Activated CD4-positive, alpha-beta T cell treated with anti-CD3 and anti-CD28 coated beads, Interleukin-2, amount 10 ng/mL, durations not matched to agents 24 days and 14 days (primary cell): ENCODE measurements around the gene KRT6C. TPM values are rescaled to one million over a fixed set of nuclear protein-coding genes. Genes with fewer than 3 reads are reported as not detected.

Experiments used
- DNase-seq: peaks from one replicate; pipeline ENCODE4 v3.0.0; 2022
- H3K27ac Mint-ChIP-seq: one replicate; pipeline ENCODE4 v1.8.0; 2022; ENCODE audit warnings: mild to moderate bottlenecking, mixed read lengths
- H3K27me3 Mint-ChIP-seq: one replicate; pipeline ENCODE4 v1.8.0; 2022; ENCODE audit warnings: mixed read lengths
- H3K36me3 Mint-ChIP-seq: one replicate; pipeline ENCODE4 v1.8.0; 2022; ENCODE audit warnings: low read depth, mild to moderate bottlenecking, mixed read lengths
- H3K4me1 Mint-ChIP-seq: one replicate; pipeline ENCODE4 v1.8.0; 2021; ENCODE audit warnings: mixed read lengths
- H3K4me3 Mint-ChIP-seq: one replicate; pipeline ENCODE4 v1.8.0; 2022; ENCODE audit warnings: mild to moderate bottlenecking, moderate library complexity, mixed read lengths
- H3K9me3 Mint-ChIP-seq: one replicate; pipeline ENCODE4 v1.8.0; 2021; ENCODE audit warnings: mixed read lengths
- intact Hi-C: fragments of 100-400 bp; cut with micrococcal nuclease; formaldehyde crosslinking; loops from one replicate; pipeline ENCODE4 v1.15.1; 2023
- total RNA-seq: library from RNA; stranded (reverse); gene quantifications from 2 replicates; pipeline ENCODE4 v1.2.3, GENCODE V29; 2022

Gene KRT6C
- total RNA-seq, 1 donor from 2014 or later: not detected

- Mint-ChIP-seq H3K36me3 (no peaks in the 10 kb centered on the region), H3K27me3 (peaks cover 15% of the 10 kb centered on the region), H3K27ac (no peak overlapping the region), H3K4me1 (no peaks in the 10 kb centered on the region), H3K4me3 (no peak overlapping the region), H3K9me3 (no peaks in the 10 kb centered on the region)
- no peak for DNase-seq
- intact Hi-C loops: no loop called here
These were observed 45.5 kb downstream of the KRT6C start for GRCh38 chr12:52428121-52428520.

DNA sequence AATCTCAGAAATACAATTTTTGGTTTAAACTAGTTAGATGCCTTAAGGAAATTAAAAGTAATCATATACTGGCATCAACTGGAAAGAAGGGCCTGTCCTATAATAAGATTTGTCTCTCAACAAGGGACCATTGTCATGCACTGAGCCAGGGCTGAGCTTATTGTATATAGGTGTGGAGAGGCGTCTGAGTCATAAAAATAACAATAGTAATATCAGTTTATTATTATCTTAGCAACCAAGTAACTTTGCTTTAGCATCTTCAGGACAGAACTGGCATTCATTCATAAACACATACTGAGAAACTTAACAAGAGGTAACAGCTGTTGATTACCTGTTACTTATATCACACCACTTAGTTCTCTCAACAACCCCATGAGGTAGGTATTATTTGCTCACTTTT is 46.5 kb downstream of the KRT6C start:
- Mint-ChIP-seq H3K27me3 (peaks cover 12% of the 10 kb centered on the region), H3K4me1 (no peaks in the 10 kb centered on the region), H3K9me3 (no peaks in the 10 kb centered on the region), H3K36me3 (no peaks in the 10 kb centered on the region), H3K4me3 (no peak overlapping the region), H3K27ac (no peak overlapping the region)
- no peak for DNase-seq
- intact Hi-C loops: no loop called here

GRCh38 chr12:52426034-52426433 is 47.6 kb downstream of the KRT6C start:
- Mint-ChIP-seq H3K36me3 (no peaks in the 10 kb centered on the region), H3K27ac (no peak overlapping the region), H3K4me1 (no peaks in the 10 kb centered on the region), H3K9me3 (no peaks in the 10 kb centered on the region), H3K4me3 (no peak overlapping the region), H3K27me3 (peaks cover 12% of the 10 kb centered on the region)
- intact Hi-C loops: no loop called here
- DNase-seq: no peak

DNA sequence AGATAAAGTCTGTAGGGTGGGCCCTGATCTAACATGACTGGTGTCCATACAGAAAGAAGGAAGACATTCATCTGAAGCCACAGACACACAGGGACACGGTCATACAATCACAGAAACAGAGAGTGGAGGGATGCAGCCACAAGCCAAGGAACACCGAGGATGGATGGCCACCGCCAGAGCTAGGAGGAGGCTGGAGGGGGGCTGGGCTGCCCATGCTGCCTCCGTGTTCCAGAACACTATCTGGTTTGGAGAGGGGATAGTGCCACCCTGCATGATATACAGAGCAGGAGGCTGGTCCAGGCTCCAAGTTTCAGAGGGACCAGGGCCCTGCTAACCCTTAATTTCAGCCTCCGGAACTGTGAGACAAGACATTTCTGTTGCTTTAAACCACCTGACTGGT is 48.1 kb downstream of the KRT6C start:
- no peaks in the 10 kb centered on the region for H3K4me1 Mint-ChIP-seq
- no peak overlapping the region for H3K4me3 Mint-ChIP-seq
- no peaks in the 10 kb centered on the region for H3K9me3 Mint-ChIP-seq
- DNase-seq: no peak
- H3K36me3 Mint-ChIP-seq: no peaks in the 10 kb centered on the region
- H3K27ac Mint-ChIP-seq: no peak overlapping the region
- peaks cover 12% of the 10 kb centered on the region for H3K27me3 Mint-ChIP-seq
- intact Hi-C loops: no loop called here

- H3K27ac Mint-ChIP-seq: no peak overlapping the region
- DNase-seq: no peak
- H3K4me1 Mint-ChIP-seq: no peaks in the 10 kb centered on the region
- intact Hi-C loops: no loop called here
- H3K27me3 Mint-ChIP-seq: peaks cover 7% of the 10 kb centered on the region
- H3K36me3 Mint-ChIP-seq: no peaks in the 10 kb centered on the region
- no peak overlapping the region for H3K4me3 Mint-ChIP-seq
- no peaks in the 10 kb centered on the region for H3K9me3 Mint-ChIP-seq
These were observed 49.7 kb downstream of the KRT6C start for GRCh38 chr12:52423661-52424500.

- peaks cover 3% of the 10 kb centered on the region for H3K27me3 Mint-ChIP-seq
- no peak for DNase-seq
- H3K4me1 Mint-ChIP-seq: no peaks in the 10 kb centered on the region
- no peak overlapping the region for H3K4me3 Mint-ChIP-seq
- no peaks in the 10 kb centered on the region for H3K9me3 Mint-ChIP-seq
- no peak overlapping the region for H3K27ac Mint-ChIP-seq
- intact Hi-C loops: no loop called here
- no peaks in the 10 kb centered on the region for H3K36me3 Mint-ChIP-seq
These were observed 50.6 kb downstream of the KRT6C start for GRCh38 chr12:52423035-52423434.

GRCh38 chr12:52419656-52420055 is 53.9 kb downstream of the KRT6C start:
- intact Hi-C loops: no loop called here
- no peaks in the 10 kb centered on the region for H3K4me1 Mint-ChIP-seq
- no peaks in the 10 kb centered on the region for H3K36me3 Mint-ChIP-seq
- no peaks in the 10 kb centered on the region for H3K9me3 Mint-ChIP-seq
- H3K27ac Mint-ChIP-seq: no peak overlapping the region
- DNase-seq: no peak
- no peak overlapping the region for H3K4me3 Mint-ChIP-seq
- H3K27me3 Mint-ChIP-seq: no peaks in the 10 kb centered on the region

GRCh38 chr12:52418576-52419110 is 55.0 kb downstream of the KRT6C start:
- H3K27me3 Mint-ChIP-seq: no peaks in the 10 kb centered on the region
- no peak overlapping the region for H3K27ac Mint-ChIP-seq
- H3K4me1 Mint-ChIP-seq: no peaks in the 10 kb centered on the region
- DNase-seq: no peak
- no peaks in the 10 kb centered on the region for H3K36me3 Mint-ChIP-seq
- H3K4me3 Mint-ChIP-seq: no peak overlapping the region
- no peaks in the 10 kb centered on the region for H3K9me3 Mint-ChIP-seq
- intact Hi-C loops: no loop called here

Other genes starting within 250 kb of the KRT6C start
- gene KRT7, start 240.6 kb downstream of the KRT6C start, total RNA-seq: 12.3 and 15.8 TPM in 2 replicates
- 0.44 and 0.64 TPM in 2 replicates for gene KRT86, start 199.2 kb downstream of the KRT6C start, total RNA-seq
- gene KRT81, start 182.3 kb downstream of the KRT6C start, total RNA-seq: not detected in 2 replicates
- gene KRT83, start 152.4 kb downstream of the KRT6C start, total RNA-seq: not detected in 2 replicates
- not detected in 2 replicates for gene KRT85, start 106.3 kb downstream of the KRT6C start, total RNA-seq
- not detected in 2 replicates for gene KRT84, start 88.2 kb downstream of the KRT6C start, total RNA-seq
- not detected in 2 replicates for gene KRT82, start 67.5 kb downstream of the KRT6C start, total RNA-seq
- not detected in 2 replicates for gene KRT75, start 39.4 kb downstream of the KRT6C start, total RNA-seq
- gene KRT6B, start 21.7 kb downstream of the KRT6C start, total RNA-seq: not detected in 2 replicates
- not detected in 2 replicates for gene KRT6A, start 19.5 kb upstream of the KRT6C start, total RNA-seq
- not detected in 2 replicates for gene KRT5, start 46.6 kb upstream of the KRT6C start, total RNA-seq
- not detected in 2 replicates for gene KRT71, start 79.3 kb upstream of the KRT6C start, total RNA-seq
- not detected in 2 replicates for gene KRT74, start 100.0 kb upstream of the KRT6C start, total RNA-seq
- 0.09 TPM in 1 of 2 replicates, not detected in the other for gene KRT72, start 127.7 kb upstream of the KRT6C start, total RNA-seq
- 0.09 TPM in 1 of 2 replicates, not detected in the other for gene KRT73, start 144.8 kb upstream of the KRT6C start, total RNA-seq
- not detected in 2 replicates for gene KRT2, start 178.4 kb upstream of the KRT6C start, total RNA-seq
- gene KRT1, start 206.6 kb upstream of the KRT6C start, total RNA-seq: not detected in 2 replicates
- gene KRT77, start 229.7 kb upstream of the KRT6C start, total RNA-seq: not detected in 2 replicates